Activated T-helper 2 cell treated with anti-CD3 and anti-CD28 coated beads, Interferon-gamma antibody, Interleukin-2, Interleukin-4, amounts not matched to agents 10 μg/mL and 5 μg/mL and 100 μg/mL, durations not matched to agents 14 hours and 24 hours and 36 hours (primary cell): Measurements from ENCODE around the gene NEIL3. TPM values are rescaled to one million over a fixed set of nuclear protein-coding genes. Genes with fewer than 3 reads are reported as not detected.

Experiments
- DNase-seq: peaks from one replicate; pipeline ENCODE4 v3.0.0; 2021; ENCODE audit warnings: low spot score
- H3K27ac Mint-ChIP-seq: one replicate; pipeline ENCODE4 v1.8.0; 2021; ENCODE audit warnings: mixed read lengths
- H3K27me3 Mint-ChIP-seq: one replicate; pipeline ENCODE4 v1.8.0; 2021; ENCODE audit warnings: low read depth, mixed read lengths
- H3K36me3 Mint-ChIP-seq: one replicate; pipeline ENCODE4 v1.8.0; 2021; ENCODE audit warnings: low read depth, mixed read lengths
- H3K4me1 Mint-ChIP-seq: one replicate; pipeline ENCODE4 v1.8.0; 2021; ENCODE audit warnings: low read depth, mixed read lengths
- H3K4me3 Mint-ChIP-seq: one replicate; pipeline ENCODE4 v1.8.0; 2021; ENCODE audit warnings: low read depth, mild to moderate bottlenecking, moderate library complexity, mixed read lengths
- H3K9me3 Mint-ChIP-seq: one replicate; pipeline ENCODE4 v1.8.0; 2021; ENCODE audit warnings: mixed read lengths
- intact Hi-C: fragments of 100-400 bp; cut with micrococcal nuclease; formaldehyde crosslinking; loops from one replicate; pipeline ENCODE4 v1.15.1; 2023
- total RNA-seq: library from RNA; stranded (reverse); gene quantifications from 2 replicates; pipeline ENCODE4 v1.2.3, GENCODE V29; 2022

The NEIL3 gene
- total RNA-seq, 1 donor from 2014 or later, result 18.2 TPM

DNA sequence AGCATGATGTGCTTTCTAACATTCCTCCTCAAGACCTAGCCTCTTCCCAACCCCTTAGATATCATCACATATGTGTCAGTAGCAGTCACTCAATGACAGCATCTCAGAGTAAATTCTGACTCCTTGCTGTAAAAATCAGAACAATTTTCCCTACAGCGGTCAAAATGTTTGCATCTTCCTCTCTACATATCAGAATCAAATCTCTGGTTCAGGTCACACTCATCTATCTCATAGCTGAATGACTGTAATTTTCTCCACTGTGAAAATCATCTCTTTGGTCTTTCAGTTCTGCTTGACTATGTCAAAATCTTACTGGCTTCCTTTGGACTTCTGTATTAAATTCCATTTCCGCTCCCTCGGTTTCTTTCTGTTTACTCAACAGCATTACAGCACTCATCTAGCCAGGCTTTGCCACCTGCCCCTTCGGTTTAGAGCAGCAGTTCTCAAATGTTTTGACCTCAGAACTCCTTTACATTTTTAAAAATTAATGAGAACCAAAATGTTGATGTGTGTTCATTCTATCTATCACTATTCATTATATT lies 75.3 kb downstream of the NEIL3 start:
- H3K9me3 Mint-ChIP-seq, result no peaks in the 10 kb centered on the region
- H3K4me1 Mint-ChIP-seq, result peaks cover 9% of the 10 kb centered on the region
- intact Hi-C loops, result no loop called here
- H3K27me3 Mint-ChIP-seq, result peaks cover 20% of the 10 kb centered on the region
- H3K4me3 Mint-ChIP-seq, result no peak overlapping the region
- no peaks in the 10 kb centered on the region for H3K36me3 Mint-ChIP-seq
- DNase-seq, result no peak
- H3K27ac Mint-ChIP-seq, result no peak overlapping the region

DNA sequence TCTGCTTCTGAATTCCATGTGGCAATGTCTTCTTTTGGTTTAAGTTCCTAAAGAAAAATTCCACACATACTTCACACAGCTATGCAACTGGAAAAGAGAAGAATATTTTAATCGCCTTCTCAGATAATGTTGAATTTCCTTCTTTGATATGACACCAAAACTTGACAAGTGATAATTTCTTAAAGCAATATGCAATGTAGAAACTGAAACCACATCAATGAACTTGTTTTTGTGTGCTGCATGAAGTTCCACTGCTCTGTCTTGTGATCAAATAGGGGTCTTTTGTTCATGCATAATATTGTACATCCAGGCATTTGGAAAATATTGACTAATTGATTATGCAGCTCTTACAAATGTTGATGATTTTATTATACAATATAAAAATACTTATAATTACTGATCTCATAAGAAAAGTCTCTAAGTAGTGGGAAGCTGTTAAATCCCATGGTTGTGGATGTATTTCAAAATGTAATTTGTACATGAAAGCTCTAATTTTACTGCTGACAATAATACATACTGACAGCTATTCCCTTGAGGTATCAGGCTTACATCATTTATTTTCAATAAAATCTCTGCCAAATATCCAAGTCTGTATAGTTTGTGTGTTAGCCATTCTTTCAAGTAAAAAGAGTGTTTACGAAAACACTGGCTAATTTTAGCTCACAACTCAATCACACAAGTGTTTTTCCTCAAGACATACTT lies 76.1 kb downstream of the NEIL3 start:
- Mint-ChIP-seq H3K36me3 (no peaks in the 10 kb centered on the region), H3K27ac (no peak overlapping the region), H3K9me3 (no peaks in the 10 kb centered on the region), H3K4me3 (no peak overlapping the region), H3K4me1 (peaks cover 11% of the 10 kb centered on the region), H3K27me3 (peaks cover 22% of the 10 kb centered on the region)
- intact Hi-C loops, result no loop called here
- DNase-seq, result no peak

GRCh38 chr4:177386278-177386815 lies 76.7 kb downstream of the NEIL3 start:
- H3K36me3 Mint-ChIP-seq, result no peaks in the 10 kb centered on the region
- H3K9me3 Mint-ChIP-seq, result no peaks in the 10 kb centered on the region
- no peak for DNase-seq
- no peak overlapping the region for H3K27ac Mint-ChIP-seq
- peaks cover 14% of the 10 kb centered on the region for H3K4me1 Mint-ChIP-seq
- H3K4me3 Mint-ChIP-seq, result no peak overlapping the region
- intact Hi-C loops, result no loop called here
- peaks cover 27% of the 10 kb centered on the region for H3K27me3 Mint-ChIP-seq

DNA sequence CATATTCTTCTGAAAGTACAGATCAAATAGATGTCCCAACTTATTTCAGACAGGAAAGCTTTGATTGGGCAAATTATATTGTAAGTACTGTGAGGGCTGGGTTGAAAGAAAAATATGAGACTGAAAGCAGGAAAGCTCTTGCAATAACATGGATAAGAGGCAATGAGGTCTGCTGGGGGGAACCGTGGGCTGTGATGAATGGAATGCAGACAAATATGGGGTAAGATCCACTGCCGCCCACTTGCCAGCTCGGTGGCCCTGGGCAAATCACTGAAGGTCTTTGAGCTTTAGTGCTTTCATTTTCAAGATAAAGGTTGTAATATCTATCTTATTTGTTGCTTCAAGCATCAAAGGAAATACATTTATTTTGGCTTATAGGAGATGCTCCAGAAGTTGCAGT lies 81.6 kb downstream of the NEIL3 start:
- H3K27me3 Mint-ChIP-seq, result peaks cover 14% of the 10 kb centered on the region
- no peak overlapping the region for H3K27ac Mint-ChIP-seq
- no peak overlapping the region for H3K4me3 Mint-ChIP-seq
- H3K9me3 Mint-ChIP-seq, result no peaks in the 10 kb centered on the region
- DNase-seq, result no peak
- peaks cover 26% of the 10 kb centered on the region for H3K4me1 Mint-ChIP-seq
- no peaks in the 10 kb centered on the region for H3K36me3 Mint-ChIP-seq
- intact Hi-C loops, result no loop called here

- no peak for DNase-seq
- Mint-ChIP-seq H3K27ac (no peak overlapping the region), H3K4me3 (no peak overlapping the region), H3K4me1 (peaks cover 24% of the 10 kb centered on the region), H3K36me3 (no peaks in the 10 kb centered on the region), H3K9me3 (no peaks in the 10 kb centered on the region), H3K27me3 (peaks cover 16% of the 10 kb centered on the region)
- intact Hi-C loops, result no loop called here
Observed at GRCh38 chr4:177391953-177392352, 82.3 kb downstream of the NEIL3 start.

DNA sequence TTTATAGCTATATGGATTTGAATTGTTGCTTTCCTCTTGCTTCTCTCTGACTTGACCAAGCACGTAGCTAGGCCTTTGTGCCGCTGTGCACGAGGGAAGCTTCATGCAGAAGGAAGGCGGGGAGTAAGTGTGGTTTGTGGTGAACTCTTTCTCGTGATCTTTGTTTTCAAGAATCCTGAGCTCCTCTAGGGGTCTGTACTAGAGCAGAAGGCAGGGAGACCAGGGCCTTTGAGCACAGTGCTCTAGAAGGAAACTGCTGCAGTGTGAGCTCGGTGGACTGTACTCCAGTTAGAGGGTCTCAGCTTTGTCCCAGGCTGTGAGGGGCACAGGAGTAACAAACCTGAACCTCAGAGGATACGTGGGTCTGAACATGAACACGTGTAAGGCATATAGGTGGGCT lies 83.6 kb downstream of the NEIL3 start:
- Mint-ChIP-seq H3K4me3 (no peak overlapping the region), H3K4me1 (peaks cover 24% of the 10 kb centered on the region), H3K9me3 (no peaks in the 10 kb centered on the region), H3K27ac (no peak overlapping the region), H3K27me3 (peaks cover 19% of the 10 kb centered on the region), H3K36me3 (no peaks in the 10 kb centered on the region)
- intact Hi-C loops, result no loop called here
- peak; percentile 12 for DNase-seq

DNA sequence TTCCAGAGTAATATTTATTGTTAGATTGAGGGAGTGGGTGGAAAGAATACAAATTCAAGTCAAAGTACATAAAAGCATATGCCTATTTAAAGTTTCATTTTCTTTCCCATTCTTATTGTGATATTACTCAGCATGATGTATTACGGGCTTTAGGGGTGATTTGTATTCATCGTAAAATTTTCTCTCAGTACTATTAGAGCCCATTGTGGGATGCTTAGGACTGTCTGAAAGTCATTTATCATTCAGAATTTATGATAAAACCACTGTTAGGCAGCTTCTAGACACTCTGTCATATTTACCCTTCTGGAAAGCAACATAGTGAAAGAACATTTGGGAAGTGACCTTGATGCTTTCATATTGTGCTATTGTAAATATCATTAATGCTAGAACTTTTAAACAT lies 86.7 kb downstream of the NEIL3 start:
- Mint-ChIP-seq H3K36me3 (no peaks in the 10 kb centered on the region), H3K9me3 (no peaks in the 10 kb centered on the region), H3K27me3 (peaks cover 9% of the 10 kb centered on the region), H3K27ac (no peak overlapping the region), H3K4me1 (peaks cover 33% of the 10 kb centered on the region), H3K4me3 (no peak overlapping the region)
- DNase-seq, result no peak
- intact Hi-C loops, result no loop called here

GRCh38 chr4:177400030-177400429 lies 90.4 kb downstream of the NEIL3 start:
- intact Hi-C loops, result loop anchor here (5.0 kb wide), 2 partner anchors 42 to 93 kb away; partner anchors contain the start of genes AGA and NEIL3
- Mint-ChIP-seq H3K9me3 (no peaks in the 10 kb centered on the region), H3K36me3 (no peaks in the 10 kb centered on the region), H3K27ac (no peak overlapping the region), H3K4me1 (peaks cover 30% of the 10 kb centered on the region), H3K4me3 (no peak overlapping the region), H3K27me3 (peaks cover 11% of the 10 kb centered on the region)
- DNase-seq, result no peak

- peaks cover 16% of the 10 kb centered on the region for H3K27me3 Mint-ChIP-seq
- no peak overlapping the region for H3K27ac Mint-ChIP-seq
- H3K36me3 Mint-ChIP-seq, result no peaks in the 10 kb centered on the region
- H3K4me3 Mint-ChIP-seq, result peak overlapping the region; percentile 0
- H3K9me3 Mint-ChIP-seq, result no peaks in the 10 kb centered on the region
- H3K4me1 Mint-ChIP-seq, result peaks cover 30% of the 10 kb centered on the region
- no peak for DNase-seq
- intact Hi-C loops, result loop anchor here (5.0 kb wide), 2 partner anchors 41 to 94 kb away; partner anchors contain the start of genes AGA and NEIL3
Observed at GRCh38 chr4:177401658-177402273, 92.1 kb downstream of the NEIL3 start.

DNA sequence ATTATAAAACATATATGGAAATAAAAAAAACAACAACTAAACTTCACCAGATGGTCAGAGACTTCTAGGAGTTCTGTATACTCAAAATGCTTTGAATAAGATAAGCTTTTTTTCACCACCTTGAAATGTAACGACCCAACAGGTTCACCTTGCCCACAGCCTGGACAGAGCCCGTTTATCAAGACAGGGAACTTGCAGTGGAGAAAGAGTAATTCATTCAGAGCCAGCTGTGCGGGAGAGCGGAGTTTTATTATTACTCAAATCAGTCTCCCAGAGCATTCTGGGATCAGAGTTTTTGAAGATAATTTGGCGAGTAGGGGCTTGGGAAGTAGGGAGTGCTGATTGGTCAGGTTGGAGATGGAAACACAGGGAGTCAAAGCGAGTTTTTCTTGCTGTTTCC lies 94.1 kb downstream of the NEIL3 start:
- Mint-ChIP-seq H3K27ac (no peak overlapping the region), H3K36me3 (no peaks in the 10 kb centered on the region), H3K9me3 (no peaks in the 10 kb centered on the region), H3K4me1 (peaks cover 30% of the 10 kb centered on the region), H3K4me3 (no peak overlapping the region), H3K27me3 (peaks cover 14% of the 10 kb centered on the region)
- intact Hi-C loops, result loop anchor here (5.0 kb wide), 2 partner anchors 39 to 96 kb away; partner anchors contain the start of genes AGA and NEIL3
- no peak for DNase-seq

DNA sequence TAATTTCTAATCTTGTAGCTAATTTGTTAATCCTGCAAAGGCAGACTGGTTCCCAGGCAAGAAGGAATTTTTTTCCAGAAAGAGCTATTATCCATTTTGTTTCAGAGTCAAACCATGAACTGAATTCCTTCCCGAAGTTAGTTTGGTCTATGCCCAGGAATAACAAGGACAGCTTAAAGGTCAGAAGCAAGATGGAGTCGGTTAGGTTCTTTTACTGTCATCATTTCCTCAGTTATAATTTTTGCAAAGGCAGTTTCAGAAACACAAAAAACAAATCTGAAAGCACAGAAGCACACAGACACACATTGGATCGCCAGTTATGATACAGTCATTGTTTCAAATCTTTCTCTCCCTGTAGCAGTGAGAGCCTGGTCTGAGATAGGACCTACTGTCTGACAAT lies 94.7 kb downstream of the NEIL3 start:
- peaks cover 30% of the 10 kb centered on the region for H3K4me1 Mint-ChIP-seq
- H3K36me3 Mint-ChIP-seq, result no peaks in the 10 kb centered on the region
- H3K27ac Mint-ChIP-seq, result no peak overlapping the region
- no peaks in the 10 kb centered on the region for H3K9me3 Mint-ChIP-seq
- H3K27me3 Mint-ChIP-seq, result peaks cover 14% of the 10 kb centered on the region
- DNase-seq, result no peak
- intact Hi-C loops, result loop anchor here (5.0 kb wide), 2 partner anchors 38 to 97 kb away; partner anchors contain the start of genes AGA and NEIL3
- no peak overlapping the region for H3K4me3 Mint-ChIP-seq

- Mint-ChIP-seq H3K4me1 (peaks cover 24% of the 10 kb centered on the region), H3K9me3 (no peaks in the 10 kb centered on the region), H3K27ac (no peak overlapping the region), H3K4me3 (no peak overlapping the region), H3K36me3 (no peaks in the 10 kb centered on the region), H3K27me3 (peaks cover 14% of the 10 kb centered on the region)
- no peak for DNase-seq
- intact Hi-C loops, result loop anchor here (5.0 kb wide), 2 partner anchors 37 to 98 kb away; partner anchors contain the start of genes AGA and NEIL3
Observed at GRCh38 chr4:177404986-177405385, 95.3 kb downstream of the NEIL3 start.

DNA sequence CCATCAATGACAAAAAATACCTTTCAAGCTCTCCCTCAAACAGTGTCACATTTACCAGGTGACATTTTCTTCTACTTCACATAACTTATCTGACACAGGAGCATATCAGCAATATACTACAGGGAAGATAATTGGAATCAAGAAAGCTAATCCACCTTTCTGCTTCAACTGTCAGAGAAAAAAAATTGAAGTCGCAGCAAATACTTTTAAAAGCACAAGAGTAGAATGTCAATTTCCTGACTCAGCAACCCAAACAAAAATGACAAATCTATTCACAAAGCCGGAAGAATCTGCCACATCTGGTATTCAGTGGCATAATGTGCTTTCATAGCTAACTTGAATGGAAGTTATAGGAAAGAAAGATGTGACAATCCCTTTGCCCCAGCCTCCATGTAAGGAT lies 95.8 kb downstream of the NEIL3 start:
- Mint-ChIP-seq H3K9me3 (no peaks in the 10 kb centered on the region), H3K36me3 (no peaks in the 10 kb centered on the region), H3K4me3 (no peak overlapping the region), H3K4me1 (peaks cover 19% of the 10 kb centered on the region), H3K27ac (no peak overlapping the region), H3K27me3 (peaks cover 14% of the 10 kb centered on the region)
- DNase-seq, result no peak
- intact Hi-C loops, result no loop called here
